ENCODE measurements around the gene MICB. TPM values are rescaled to one million over a fixed set of nuclear protein-coding genes. Genes with fewer than 3 reads are reported as not detected.

Gene MICB
- total and polyA plus RNA-seq, 2 of the 8 experiments (the other 6 are each of a cell fraction or from before 2014, with no cell fraction given): 16.2 to 25.3 TPM

DNA sequence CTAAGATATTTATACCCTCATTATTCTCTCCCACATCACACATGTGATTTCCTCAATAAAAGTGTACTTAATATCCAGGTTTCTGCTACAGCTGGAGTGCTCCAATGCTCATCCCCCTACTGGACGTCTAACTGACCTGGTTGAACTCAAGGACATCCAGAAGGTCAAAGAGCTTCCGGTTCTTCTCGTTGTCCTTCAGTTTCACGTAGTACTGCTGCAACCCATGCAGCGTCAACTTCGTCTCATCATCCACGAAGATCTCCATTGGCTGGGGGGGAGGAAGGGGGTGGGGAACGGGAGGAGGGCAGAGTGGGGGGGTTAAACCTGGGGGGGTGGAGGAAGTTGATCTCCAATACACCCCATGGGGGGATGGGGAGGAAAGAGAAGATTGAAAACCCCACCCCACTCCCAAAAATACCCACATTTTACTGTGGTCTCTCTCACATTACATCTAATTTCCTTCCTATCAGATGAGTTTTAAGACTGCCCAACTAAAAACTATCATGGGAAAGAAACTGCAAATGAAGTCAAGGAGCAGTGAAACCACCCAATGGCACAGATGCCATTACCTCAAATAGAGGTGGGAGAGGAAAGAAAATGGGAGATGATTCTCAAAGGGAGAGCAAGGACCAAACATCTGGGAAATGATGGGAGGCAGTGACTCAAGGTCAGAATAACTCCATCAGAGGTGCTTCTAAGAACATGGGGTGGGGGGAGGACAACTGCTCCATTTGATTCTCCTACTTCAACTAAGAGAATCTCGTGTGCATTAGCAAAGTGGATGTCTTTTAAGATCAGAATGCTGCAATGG, 34.9 kb downstream of the MICB start:
- FAIRE-seq: no peak
- POLR2A ChIA-PET (ENCODE audit: partially characterized antibody): interaction anchor here (0.8 to 18.4 kb wide), 14 partner anchors 10 to 324 kb away, joined by 3 to 428 read pairs (median 6); partner anchors contain the start of genes ATP6V1G2, BAG6, DDX39B and NFKBIL1
- WGBS, 2 experiments (ENCODE audit: extremely low coverage in 1 of 2, insufficient coverage in 1 of 2, insufficient read length in 1 of 2, insufficient replicate concordance in 2 of 2, low coverage in 1 of 2, low lambda C conversion rate in 2 of 2, missing lambda C conversion rate in 1 of 2): 90% methylated on average over 8 of the region's 9 CpGs; no CpG with 5 or more reads in 1 of the 2 experiments

More for the DNA sequence above, 34.9 kb downstream of the MICB start:
- Histone ChIP-seq H3K23ac (ENCODE audit: insufficient read length) (no peak overlapping the region), H2BK15ac (ENCODE audit: low read length) (no peak overlapping the region), H3K56ac (replicated peaks; ENCODE audit: insufficient read length, low read depth, low read length) (no peak overlapping the region), H2BK20ac (ENCODE audit: low read length) (no peak overlapping the region), H2AFZ (ENCODE audit: low read length) (no peak overlapping the region), H3K9me3 (ENCODE audit: insufficient read depth in 2 of 2, low read depth in 1 of 2, low read length in 1 of 2) (no peaks in the 10 kb centered on the region), H4K5ac (ENCODE audit: insufficient read length, low read depth, low read length) (no peak overlapping the region), H3K18ac (ENCODE audit: extremely low read depth, low read length) (no peak overlapping the region), H2BK5ac (ENCODE audit: low read depth, low read length) (no peak overlapping the region), H2AK5ac (ENCODE audit: low read depth, low read length) (no peak overlapping the region), H4K8ac (ENCODE audit: extremely low read depth, insufficient read depth, low read length) (no peak overlapping the region), H3K23me2 (ENCODE audit: low read depth, low read length) (no peaks in the 10 kb centered on the region), H2BK12ac (ENCODE audit: low read depth, low read length) (no peak overlapping the region), H3K79me1 (ENCODE audit: low read depth, low read length) (peaks cover 10% of the 10 kb centered on the region; the same call in 1 of the 2 replicates), H3K4me3 (ENCODE audit: extremely low read depth in 1 of 4, insufficient read depth in 2 of 4, low read depth in 3 of 4, low read length in 4 of 4) (no peak overlapping the region), H3K14ac (ENCODE audit: insufficient read length) (no peak overlapping the region), H3K9ac (replicated peaks in 1 of 4; ENCODE audit: extremely low read depth in 1 of 4, low read depth in 3 of 4, low read length in 3 of 4) (no peak overlapping the region), H3K27me3 (replicated peaks in 1 of 4; ENCODE audit: control insufficient read depth in 3 of 4, extremely low read depth in 1 of 4, insufficient read depth in 3 of 4, low read length in 3 of 4) (no peaks in the 10 kb centered on the region), H4K91ac (replicated peaks; ENCODE audit: insufficient read length, low read length) (no peak overlapping the region), H2BK120ac (replicated peaks; ENCODE audit: low read depth, low read length) (no peak overlapping the region), H3K27ac (ENCODE audit: low read depth, low read length) (no peak overlapping the region), H3K36me3 (ENCODE audit: control insufficient read depth in 2 of 4, insufficient read depth in 4 of 4, low read length in 3 of 4) (peaks cover 66 to 87% (median 75%) of the 10 kb centered on the region in 4 experiments), H3K4me2 (ENCODE audit: insufficient read depth in 1 of 2, low read depth in 2 of 2, low read length in 2 of 2) (no peak overlapping the region), H3K79me2 (ENCODE audit: control insufficient read depth in 1 of 2, insufficient read depth in 2 of 2, low read length in 2 of 2) (peaks cover 4 to 33% of the 10 kb centered on the region in 2 experiments; a peak in 3 of 4 replicates), H3K4ac (replicated peaks; ENCODE audit: insufficient read length, low read depth, low read length) (no peak overlapping the region), H4K20me1 (replicated peaks in 1 of 2; ENCODE audit: control insufficient read depth in 1 of 2, insufficient read depth in 2 of 2, low read length in 2 of 2) (peaks cover 35 to 41% of the 10 kb centered on the region in 2 experiments), H3K4me1 (replicated peaks in 1 of 4; ENCODE audit: control insufficient read depth in 3 of 4, insufficient read depth in 4 of 4, low read length in 3 of 4) (peaks cover 1 to 5% (median 4%) of the 10 kb centered on the region in 4 experiments; a peak in 4 of 7 replicates)
- TF ChIP-seq, protein P1, sequence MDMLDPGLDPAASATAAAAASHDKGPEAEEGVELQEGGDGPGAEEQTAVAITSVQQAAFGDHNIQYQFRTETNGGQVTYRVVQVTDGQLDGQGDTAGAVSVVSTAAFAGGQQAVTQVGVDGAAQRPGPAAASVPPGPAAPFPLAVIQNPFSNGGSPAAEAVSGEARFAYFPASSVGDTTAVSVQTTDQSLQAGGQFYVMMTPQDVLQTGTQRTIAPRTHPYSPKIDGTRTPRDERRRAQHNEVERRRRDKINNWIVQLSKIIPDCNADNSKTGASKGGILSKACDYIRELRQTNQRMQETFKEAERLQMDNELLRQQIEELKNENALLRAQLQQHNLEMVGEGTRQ (IDR thresholded peaks at IDR 0.05; ENCODE audit: low read length): no peak
- TF ChIP-seq POLR2AphosphoS5 (IDR thresholded peaks at IDR 0.05; ENCODE audit: low read depth, low read length): no peak; the same call in 1 of the 2 replicates
- no peak for TF ChIP-seq GABPA (IDR thresholded peaks at IDR 0.05; ENCODE audit: borderline replicate concordance, insufficient read depth, low read length)
- no peak for TF ChIP-seq KDM4A (IDR thresholded peaks at IDR 0.05; ENCODE audit: low read depth, low read length, severe bottlenecking)
- no peak for TF ChIP-seq SP2 (IDR thresholded peaks at IDR 0.05; ENCODE audit: low read length)
- CTCF ChIA-PET (ENCODE audit: partially characterized antibody): interaction anchor here (1.1 to 1.7 kb wide), 3 partner anchors 13 to 65 kb away, joined by 3 to 6 read pairs (median 4); partner anchors contain the start of gene ATP6V1G2
- no peak for DNase-seq (ENCODE audit: low read depth in 1 of 2, low spot score in 2 of 2)
